Measurements from ENCODE around the gene KANSL1. TPM values are rescaled to one million over a fixed set of nuclear protein-coding genes. Genes with fewer than 3 reads are reported as not detected.

Gene KANSL1
- total RNA-seq, 2 donors from 2014 or later: 73.5 to 130 TPM

DNA sequence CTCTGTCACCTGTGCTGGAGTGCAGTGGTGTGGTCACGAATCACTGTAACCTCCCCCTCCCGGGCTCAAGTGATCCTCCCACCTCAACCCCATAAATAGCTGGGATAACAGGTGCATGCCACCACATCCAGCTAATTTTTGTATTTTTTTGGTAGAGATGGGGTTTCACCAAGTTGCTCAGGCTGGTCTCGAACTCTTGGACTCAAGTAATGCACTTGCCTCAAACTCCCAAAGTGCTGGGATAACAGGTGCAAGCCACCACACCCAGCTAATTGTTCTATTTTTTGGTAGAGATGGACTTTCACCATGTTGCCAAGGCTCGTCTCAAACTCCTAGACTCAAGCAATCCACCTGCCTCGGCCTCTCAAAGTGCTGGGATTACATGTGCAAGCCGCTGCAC, 107.7 kb downstream of the KANSL1 start:
- Mint-ChIP-seq H3K4me1 (ENCODE audit: low read depth) (peaks cover 63% of the 10 kb centered on the region), H3K27me3 (ENCODE audit: low read depth) (no peaks in the 10 kb centered on the region), H3K36me3 (ENCODE audit: insufficient read depth in 2 of 2) (peaks cover 0 to 18% of the 10 kb centered on the region in 2 donors)

DNA sequence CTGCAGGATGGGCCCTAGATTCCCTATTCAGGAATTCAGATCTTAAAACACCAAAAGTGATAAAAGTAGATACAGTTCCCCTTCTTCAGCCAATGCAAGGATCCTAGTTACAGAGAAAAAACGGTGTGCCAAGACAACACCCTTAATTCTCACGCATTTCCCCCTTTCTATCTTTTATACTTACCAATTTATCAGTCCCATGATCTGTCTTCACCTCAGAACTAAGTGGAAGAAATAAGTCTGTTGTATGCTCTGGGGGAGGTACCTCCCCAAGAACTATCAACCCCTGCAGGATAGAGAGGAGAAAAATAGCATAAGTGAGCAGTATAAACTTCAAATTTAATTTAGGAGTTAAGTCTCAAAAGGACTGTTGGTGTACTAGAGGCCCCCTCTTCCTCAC, 111.0 kb downstream of the KANSL1 start:
- peak overlapping the region; percentile 77 for H3K27ac Mint-ChIP-seq
- peaks cover 54% of the 10 kb centered on the region for H3K4me1 Mint-ChIP-seq (ENCODE audit: low read depth)
- no peaks in the 10 kb centered on the region for H3K27me3 Mint-ChIP-seq (ENCODE audit: low read depth)
- ATAC-seq (replicated peaks in 1 of 2) (no peak), DNase-seq (no peak)
- H3K4me3 Mint-ChIP-seq: no peak overlapping the region
- no peaks in the 10 kb centered on the region for H3K9me3 Mint-ChIP-seq
- H3K36me3 Mint-ChIP-seq (ENCODE audit: insufficient read depth in 2 of 2): peaks cover 2 to 14% of the 10 kb centered on the region in 2 donors

More for the DNA sequence above, 107.7 kb downstream of the KANSL1 start:
- no peak for ATAC-seq (replicated peaks in 1 of 2)
- H3K27ac Mint-ChIP-seq: no peak overlapping the region
- H3K9me3 Mint-ChIP-seq: no peaks in the 10 kb centered on the region
- no peak for DNase-seq
- H3K4me3 Mint-ChIP-seq: no peak overlapping the region

DNA sequence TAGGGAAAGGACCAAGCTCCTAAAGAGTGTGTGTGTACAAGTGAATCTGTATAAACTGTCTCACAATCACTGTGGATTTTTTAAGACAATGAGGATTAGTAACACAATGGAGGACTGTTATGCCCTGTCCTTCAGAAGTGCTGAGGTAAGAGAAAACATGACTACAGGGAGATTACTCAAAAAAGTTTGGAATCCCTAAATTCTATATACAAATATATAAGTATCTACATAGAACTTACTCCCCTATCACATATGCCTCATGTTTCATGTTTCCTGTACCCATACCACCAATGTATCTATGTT, 112.3 kb downstream of the KANSL1 start:
- Mint-ChIP-seq H3K4me3 (no peak overlapping the region), H3K4me1 (ENCODE audit: low read depth) (peaks cover 50% of the 10 kb centered on the region), H3K27ac (no peak overlapping the region), H3K9me3 (no peaks in the 10 kb centered on the region), H3K36me3 (ENCODE audit: insufficient read depth in 2 of 2) (peaks cover 2 to 21% of the 10 kb centered on the region in 2 donors), H3K27me3 (ENCODE audit: low read depth) (no peaks in the 10 kb centered on the region)
- DNase-seq: no peak
- ATAC-seq (replicated peaks in 1 of 2): no peak

DNA sequence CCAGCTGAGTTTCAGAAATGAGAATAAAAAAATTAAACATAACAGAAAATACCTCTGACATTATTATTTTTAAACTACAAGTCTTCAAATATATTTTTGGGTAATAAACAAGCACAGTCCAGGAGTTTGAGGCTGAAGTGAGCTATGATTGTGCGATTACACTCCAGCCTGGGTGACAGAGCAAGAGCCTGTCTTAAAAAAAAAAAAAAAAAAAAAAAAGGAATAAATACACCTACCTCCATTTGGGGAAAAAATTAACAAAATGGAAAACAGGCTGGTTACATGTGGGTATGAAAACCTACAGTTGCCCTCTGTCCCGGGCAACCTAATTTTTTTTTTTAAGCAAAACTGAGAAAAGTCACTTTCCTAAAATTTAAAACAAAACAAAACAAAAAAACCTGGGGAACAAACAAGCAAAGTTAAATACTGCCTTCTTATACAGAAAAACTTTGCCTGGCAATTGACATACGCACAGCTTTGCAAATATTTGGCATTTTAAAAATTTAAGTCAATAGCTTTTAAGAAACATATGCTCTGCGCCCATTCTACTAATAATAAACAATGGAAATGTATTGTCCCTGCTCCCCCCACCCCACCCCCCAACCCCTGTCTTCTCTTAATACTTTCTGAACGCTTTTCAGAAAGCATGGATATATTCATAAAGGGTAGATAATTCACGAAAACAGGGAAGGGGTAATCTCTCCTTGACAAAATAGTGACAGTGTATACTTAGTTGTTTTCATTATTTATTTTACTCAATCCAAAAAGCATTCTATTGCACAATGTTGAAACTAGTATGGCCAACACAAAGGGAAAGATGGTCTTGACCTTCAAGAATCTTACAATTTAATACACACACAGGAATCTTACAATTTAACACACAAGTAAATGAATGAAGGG, 112.9 kb downstream of the KANSL1 start:
- no peak for DNase-seq
- Mint-ChIP-seq H3K27me3 (ENCODE audit: low read depth) (no peaks in the 10 kb centered on the region), H3K9me3 (no peaks in the 10 kb centered on the region), H3K36me3 (ENCODE audit: insufficient read depth in 2 of 2) (peaks cover 2 to 21% of the 10 kb centered on the region in 2 donors), H3K4me3 (no peak overlapping the region), H3K27ac (no peak overlapping the region), H3K4me1 (ENCODE audit: low read depth) (peaks cover 47% of the 10 kb centered on the region)
- ATAC-seq (replicated peaks in 1 of 2): no peak

DNA sequence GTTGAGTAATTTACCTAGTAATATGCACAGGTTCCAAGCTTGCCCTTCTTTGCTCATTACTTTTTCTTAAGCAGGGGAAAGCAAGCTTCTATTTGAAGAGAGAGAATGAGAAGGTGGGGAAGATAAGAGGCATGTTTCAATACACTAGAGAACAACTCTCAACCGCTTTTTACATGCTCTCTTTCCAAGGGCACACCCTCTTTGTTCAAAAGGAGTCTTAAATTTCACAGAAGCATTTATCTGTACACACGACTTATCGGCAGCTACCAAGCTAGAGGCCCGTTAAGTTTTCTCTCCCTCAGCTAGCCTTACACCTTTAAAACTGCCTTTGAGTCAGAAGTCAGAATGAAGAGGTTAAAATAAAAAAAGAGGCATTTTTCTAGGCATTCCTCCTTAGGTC, 114.6 kb downstream of the KANSL1 start:
- no peaks in the 10 kb centered on the region for H3K27me3 Mint-ChIP-seq (ENCODE audit: low read depth)
- H3K36me3 Mint-ChIP-seq (ENCODE audit: insufficient read depth in 2 of 2): peaks cover 2 to 21% of the 10 kb centered on the region in 2 donors
- H3K4me1 Mint-ChIP-seq (ENCODE audit: low read depth): peaks cover 34% of the 10 kb centered on the region
- H3K9me3 Mint-ChIP-seq: no peaks in the 10 kb centered on the region
- H3K4me3 Mint-ChIP-seq: no peak overlapping the region
- DNase-seq (no peak), ATAC-seq (replicated peaks in 1 of 2) (no peak)
- H3K27ac Mint-ChIP-seq: peak overlapping the region; percentile 82

DNA sequence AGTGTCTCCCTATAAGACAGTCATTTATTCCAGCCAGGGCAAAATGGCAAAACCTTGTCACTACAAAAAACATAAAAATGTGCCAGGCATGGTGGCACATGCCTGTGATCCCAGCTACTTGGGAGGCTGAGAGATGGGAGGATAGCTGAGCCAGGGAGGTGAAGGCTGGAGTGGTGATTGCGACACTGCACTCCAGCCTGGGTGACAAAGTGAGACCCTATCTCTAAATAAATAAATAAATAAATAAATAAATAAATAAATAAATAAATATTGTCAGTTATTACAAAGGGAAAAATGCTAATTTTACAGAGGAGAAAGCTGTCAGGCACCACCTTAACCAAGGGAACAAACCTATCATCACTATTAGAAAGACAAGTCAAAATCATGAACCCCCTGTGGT, 118.7 kb downstream of the KANSL1 start:
- Mint-ChIP-seq H3K36me3 (ENCODE audit: insufficient read depth in 2 of 2) (peaks cover 0 to 16% of the 10 kb centered on the region in 2 donors), H3K4me1 (ENCODE audit: low read depth) (peaks cover 17% of the 10 kb centered on the region), H3K9me3 (no peaks in the 10 kb centered on the region), H3K27ac (no peak overlapping the region), H3K27me3 (ENCODE audit: low read depth) (no peaks in the 10 kb centered on the region), H3K4me3 (no peak overlapping the region)
- no peak for DNase-seq
- no peak for ATAC-seq (replicated peaks in 1 of 2)

DNA sequence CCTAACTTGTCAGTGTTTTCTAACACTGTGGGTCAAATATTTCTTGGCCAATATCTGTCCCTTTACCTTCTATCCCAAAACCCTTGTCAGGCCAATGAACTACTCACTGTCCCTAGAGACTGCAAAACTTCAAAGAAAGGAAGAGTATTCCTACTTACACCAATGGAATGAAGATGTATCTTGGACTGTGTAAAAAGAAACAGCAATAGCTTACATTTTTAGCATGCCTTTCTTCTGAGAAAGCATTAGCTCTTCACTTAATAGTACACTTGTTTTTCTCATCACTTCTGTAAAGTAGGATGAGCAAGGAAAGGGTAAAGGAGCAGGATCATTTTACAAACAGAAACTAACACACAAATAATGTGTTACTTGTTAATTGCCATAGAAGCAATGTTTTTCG, 120.2 kb downstream of the KANSL1 start:
- Mint-ChIP-seq H3K27ac (no peak overlapping the region), H3K9me3 (no peaks in the 10 kb centered on the region), H3K4me3 (no peak overlapping the region), H3K4me1 (ENCODE audit: low read depth) (peaks cover 4% of the 10 kb centered on the region), H3K27me3 (ENCODE audit: low read depth) (no peaks in the 10 kb centered on the region), H3K36me3 (ENCODE audit: insufficient read depth in 2 of 2) (peaks cover 0 to 11% of the 10 kb centered on the region in 2 donors)
- ATAC-seq (replicated peaks in 1 of 2): no peak
- no peak for DNase-seq

DNA sequence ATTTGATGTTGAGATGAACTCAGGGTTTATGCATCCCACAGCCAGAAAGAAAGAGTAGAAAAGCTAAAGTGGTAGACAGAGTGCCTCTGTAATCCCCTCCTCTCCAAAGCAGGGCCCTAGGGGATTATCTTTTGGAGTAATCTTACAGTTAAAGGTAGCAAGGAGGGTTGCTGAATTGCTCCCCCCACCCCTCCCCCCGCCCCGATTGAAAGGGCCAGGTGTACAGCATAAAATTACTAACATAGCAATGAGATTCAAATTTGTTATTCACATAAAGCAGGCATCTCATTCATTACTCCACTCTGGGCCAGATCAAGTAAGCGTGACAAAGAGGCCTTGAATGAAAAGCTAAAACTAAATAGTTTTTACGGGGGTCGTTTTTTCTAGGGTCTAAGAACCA, 121.4 kb downstream of the KANSL1 start:
- no peak overlapping the region for H3K4me3 Mint-ChIP-seq
- H3K36me3 Mint-ChIP-seq (ENCODE audit: insufficient read depth in 2 of 2): peaks cover 0 to 9% of the 10 kb centered on the region in 2 donors
- H3K4me1 Mint-ChIP-seq (ENCODE audit: low read depth): peaks cover 4% of the 10 kb centered on the region
- ATAC-seq (replicated peaks in 1 of 2): no peak
- DNase-seq: no peak
- no peaks in the 10 kb centered on the region for H3K9me3 Mint-ChIP-seq
- no peak overlapping the region for H3K27ac Mint-ChIP-seq
- H3K27me3 Mint-ChIP-seq (ENCODE audit: low read depth): no peaks in the 10 kb centered on the region

DNA sequence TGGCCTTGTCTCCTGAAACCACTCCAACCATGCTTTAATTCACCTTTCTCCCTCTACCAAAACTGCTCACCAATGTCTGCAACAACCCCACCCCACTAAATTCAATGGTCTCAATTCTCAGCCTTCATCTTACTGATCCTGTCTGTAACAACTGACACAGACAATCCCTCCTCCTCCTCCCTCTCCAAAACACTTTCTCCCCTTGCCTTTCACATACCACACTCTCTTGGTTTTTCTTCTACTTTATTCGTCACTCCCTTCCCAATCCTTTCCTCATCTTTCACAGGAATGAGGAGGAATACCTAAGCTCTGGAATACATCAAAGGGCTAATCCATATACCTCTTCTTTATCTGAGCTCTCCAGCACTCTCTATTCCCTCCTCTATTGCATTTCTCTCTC, 128.8 kb downstream of the KANSL1 start:
- no peaks in the 10 kb centered on the region for H3K9me3 Mint-ChIP-seq
- no peak overlapping the region for H3K27ac Mint-ChIP-seq
- DNase-seq: no peak
- ATAC-seq (replicated peaks in 1 of 2): no peak
- peaks cover 5 to 17% of the 10 kb centered on the region in 2 donors for H3K36me3 Mint-ChIP-seq (ENCODE audit: insufficient read depth in 2 of 2)
- no peak overlapping the region for H3K4me3 Mint-ChIP-seq
- H3K4me1 Mint-ChIP-seq (ENCODE audit: low read depth): peaks cover 18% of the 10 kb centered on the region
- H3K27me3 Mint-ChIP-seq (ENCODE audit: low read depth): no peaks in the 10 kb centered on the region

DNA sequence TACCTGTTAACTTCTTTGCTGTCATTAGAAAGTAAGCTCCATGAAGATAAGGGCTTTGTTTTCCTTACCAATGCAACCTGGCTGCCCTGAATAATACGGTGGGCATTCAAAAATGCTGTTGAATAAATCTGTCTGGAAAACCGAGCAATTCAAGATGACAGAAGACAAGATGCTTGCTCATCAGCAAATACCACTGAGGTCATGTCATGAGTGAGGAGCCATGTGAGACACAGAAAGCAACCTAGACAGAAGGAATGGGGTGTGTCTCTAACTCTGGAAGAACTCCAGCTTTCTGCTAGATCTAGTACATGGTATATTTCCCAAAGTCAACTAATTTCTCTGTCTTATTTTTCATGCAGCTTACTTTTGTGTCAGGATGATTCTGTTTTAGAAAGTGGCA, 130.0 kb downstream of the KANSL1 start:
- Mint-ChIP-seq H3K9me3 (no peaks in the 10 kb centered on the region), H3K36me3 (ENCODE audit: insufficient read depth in 2 of 2) (peaks cover 5 to 19% of the 10 kb centered on the region in 2 donors), H3K4me1 (ENCODE audit: low read depth) (peaks cover 27% of the 10 kb centered on the region), H3K27ac (no peak overlapping the region), H3K27me3 (ENCODE audit: low read depth) (no peaks in the 10 kb centered on the region), H3K4me3 (no peak overlapping the region)
- DNase-seq (no peak), ATAC-seq (replicated peaks in 1 of 2) (no peak)

DNA sequence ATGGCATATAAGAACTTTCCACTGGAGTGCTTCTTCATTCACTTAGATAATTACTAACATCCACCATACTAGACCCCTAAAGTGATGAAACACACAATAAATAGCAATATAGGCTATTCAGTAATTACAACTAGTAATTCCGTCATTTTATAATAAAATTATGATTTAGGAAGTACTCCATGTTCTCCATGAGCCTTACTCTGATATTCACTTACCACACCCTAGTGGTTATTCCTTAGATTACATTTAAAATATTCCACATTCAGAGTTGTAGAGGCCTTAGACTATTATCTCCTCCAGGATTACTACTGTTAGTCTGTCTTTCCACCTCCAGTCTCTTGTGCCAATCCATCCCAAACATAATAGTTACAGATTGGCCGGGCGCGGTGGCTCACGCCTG, 131.8 kb downstream of the KANSL1 start:
- no peak overlapping the region for H3K27ac Mint-ChIP-seq

DNA sequence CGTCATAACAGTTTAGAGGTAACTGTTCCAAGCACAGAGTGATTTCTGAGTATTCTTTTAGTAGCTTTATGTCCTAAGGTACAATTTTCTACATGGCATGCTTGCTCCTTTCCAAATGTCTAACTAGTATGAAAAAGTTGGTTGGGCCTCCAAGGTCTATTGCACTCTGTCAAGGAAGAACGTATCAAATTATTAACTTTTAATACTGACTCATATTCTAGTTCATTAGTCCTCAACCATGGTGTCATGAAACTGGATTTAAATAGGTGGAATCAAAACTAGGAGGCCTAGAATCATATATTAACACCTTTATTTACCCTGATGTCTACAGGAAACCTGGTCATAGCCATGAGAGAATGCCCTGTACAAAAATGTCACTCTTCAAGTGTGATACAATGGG, 132.8 kb downstream of the KANSL1 start:
- DNase-seq: no peak
- no peak overlapping the region for H3K4me3 Mint-ChIP-seq
- no peak for ATAC-seq (replicated peaks in 1 of 2)
- no peaks in the 10 kb centered on the region for H3K9me3 Mint-ChIP-seq
- peaks cover 43% of the 10 kb centered on the region for H3K4me1 Mint-ChIP-seq (ENCODE audit: low read depth)
- H3K27ac Mint-ChIP-seq: no peak overlapping the region
- peaks cover 5 to 12% of the 10 kb centered on the region in 2 donors for H3K36me3 Mint-ChIP-seq (ENCODE audit: insufficient read depth in 2 of 2)
- no peaks in the 10 kb centered on the region for H3K27me3 Mint-ChIP-seq (ENCODE audit: low read depth)

More for the DNA sequence above, 131.8 kb downstream of the KANSL1 start:
- H3K9me3 Mint-ChIP-seq: no peaks in the 10 kb centered on the region
- H3K4me3 Mint-ChIP-seq: no peak overlapping the region
- peaks cover 41% of the 10 kb centered on the region for H3K4me1 Mint-ChIP-seq (ENCODE audit: low read depth)
- no peak for DNase-seq
- no peak for ATAC-seq (replicated peaks in 1 of 2)
- H3K36me3 Mint-ChIP-seq (ENCODE audit: insufficient read depth in 2 of 2): peaks cover 5 to 14% of the 10 kb centered on the region in 2 donors
- H3K27me3 Mint-ChIP-seq (ENCODE audit: low read depth): no peaks in the 10 kb centered on the region

DNA sequence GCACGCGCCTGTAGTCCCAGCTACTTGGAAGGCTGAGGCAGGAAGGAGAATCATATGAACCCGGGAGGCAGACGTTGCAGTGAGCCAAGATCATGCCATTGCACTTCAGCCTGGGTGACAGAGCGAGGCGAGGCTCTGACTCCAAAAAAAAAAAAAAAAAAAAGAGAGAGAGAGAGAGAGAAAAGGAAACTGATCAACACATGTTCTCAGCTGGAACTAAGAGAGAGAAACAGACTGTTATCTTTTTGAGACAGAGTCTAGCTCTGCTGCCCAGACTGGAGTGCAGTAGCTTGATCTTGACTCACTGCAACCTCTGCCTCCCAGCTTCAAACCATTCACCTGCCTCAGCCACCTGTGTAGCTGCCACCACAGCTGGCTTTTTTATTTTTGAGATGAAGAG, 133.7 kb downstream of the KANSL1 start:
- no peak for ATAC-seq (replicated peaks in 1 of 2)
- no peak overlapping the region for H3K27ac Mint-ChIP-seq
- no peak overlapping the region for H3K4me3 Mint-ChIP-seq
- H3K9me3 Mint-ChIP-seq: no peaks in the 10 kb centered on the region
- DNase-seq: no peak
- H3K27me3 Mint-ChIP-seq (ENCODE audit: low read depth): no peaks in the 10 kb centered on the region
- H3K36me3 Mint-ChIP-seq (ENCODE audit: insufficient read depth in 2 of 2): peaks cover 5 to 8% of the 10 kb centered on the region in 2 donors
- peaks cover 43% of the 10 kb centered on the region for H3K4me1 Mint-ChIP-seq (ENCODE audit: low read depth)

DNA sequence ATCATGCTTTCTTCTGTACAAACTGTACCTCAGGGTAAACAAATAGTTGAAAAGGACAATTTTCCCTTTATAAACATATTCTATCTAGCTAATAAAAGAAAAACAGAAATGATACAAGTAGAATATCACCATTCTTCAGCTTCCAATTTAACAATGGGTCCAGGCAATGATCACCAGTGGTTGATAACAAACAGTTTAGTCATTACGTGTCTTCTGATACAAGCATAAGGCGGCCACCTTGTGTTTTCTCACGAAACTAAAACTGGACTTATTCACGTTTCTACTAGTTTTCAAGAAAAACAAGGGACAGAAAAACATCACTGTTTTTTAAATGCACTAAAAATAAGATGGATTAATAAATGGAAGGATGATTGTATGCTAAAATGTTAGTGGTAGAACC, 135.9 kb downstream of the KANSL1 start:
- Mint-ChIP-seq H3K27me3 (ENCODE audit: low read depth) (no peaks in the 10 kb centered on the region), H3K4me1 (ENCODE audit: low read depth) (peaks cover 51% of the 10 kb centered on the region), H3K27ac (peak overlapping the region; percentile 75), H3K4me3 (peak overlapping the region in 1 of 2 donors; percentile 33), H3K36me3 (ENCODE audit: insufficient read depth in 2 of 2) (peaks cover 5 to 15% of the 10 kb centered on the region in 2 donors), H3K9me3 (no peaks in the 10 kb centered on the region)
- ATAC-seq (replicated peaks in 1 of 2) (no peak), DNase-seq (no peak)
